Measurements from ENCODE around the gene WDR62.
"Not testable (repeated sequence)": the region's sequence is repeated elsewhere in the genome, so short reads cannot be mapped to it uniquely, and the experiment has no call there.

The WDR62 gene

GRCh38 chr19:36113425-36113824 is 58.7 kb downstream of the WDR62 start:
- no peak for DNase-seq

DNA sequence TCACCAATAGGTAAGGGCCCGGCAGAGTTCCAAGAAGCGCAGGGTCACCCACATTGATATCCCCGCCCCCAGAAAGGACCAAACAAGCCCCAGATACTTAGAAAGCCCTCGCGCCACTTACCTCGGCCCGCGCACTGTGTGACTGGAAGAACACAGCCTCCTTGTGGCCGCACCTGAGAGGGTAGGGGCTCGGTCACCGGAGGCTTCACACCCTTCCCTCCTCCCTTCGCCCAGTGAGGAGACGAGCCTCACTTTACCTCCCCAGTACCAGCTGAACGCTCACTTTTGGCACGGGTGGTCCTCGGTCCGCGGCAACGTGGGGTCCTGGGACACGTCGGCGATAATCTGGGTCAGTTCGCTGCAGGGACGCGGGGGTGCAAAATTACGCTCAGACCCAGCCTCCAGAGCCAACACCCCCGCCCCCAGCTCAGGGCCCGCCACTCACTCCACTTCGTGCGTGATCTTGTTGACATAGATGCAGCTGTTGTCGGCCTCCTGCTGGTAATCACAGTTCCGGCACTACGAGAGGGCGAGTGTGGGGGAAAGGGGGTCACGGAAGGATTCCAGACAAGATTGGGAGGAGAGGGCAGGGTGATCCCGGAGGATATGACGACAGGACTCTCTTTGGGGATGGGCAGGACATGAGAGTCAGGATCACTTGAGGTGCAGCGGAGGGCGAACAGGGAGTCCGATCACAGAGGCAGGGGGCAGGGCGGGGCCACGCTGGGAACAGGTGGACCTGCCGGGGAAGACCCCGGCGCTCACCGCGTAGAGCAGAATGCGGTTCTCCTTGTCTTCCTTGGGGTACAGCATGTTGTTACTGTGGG is 59.4 kb downstream of the WDR62 start:
- no peak for DNase-seq

DNA sequence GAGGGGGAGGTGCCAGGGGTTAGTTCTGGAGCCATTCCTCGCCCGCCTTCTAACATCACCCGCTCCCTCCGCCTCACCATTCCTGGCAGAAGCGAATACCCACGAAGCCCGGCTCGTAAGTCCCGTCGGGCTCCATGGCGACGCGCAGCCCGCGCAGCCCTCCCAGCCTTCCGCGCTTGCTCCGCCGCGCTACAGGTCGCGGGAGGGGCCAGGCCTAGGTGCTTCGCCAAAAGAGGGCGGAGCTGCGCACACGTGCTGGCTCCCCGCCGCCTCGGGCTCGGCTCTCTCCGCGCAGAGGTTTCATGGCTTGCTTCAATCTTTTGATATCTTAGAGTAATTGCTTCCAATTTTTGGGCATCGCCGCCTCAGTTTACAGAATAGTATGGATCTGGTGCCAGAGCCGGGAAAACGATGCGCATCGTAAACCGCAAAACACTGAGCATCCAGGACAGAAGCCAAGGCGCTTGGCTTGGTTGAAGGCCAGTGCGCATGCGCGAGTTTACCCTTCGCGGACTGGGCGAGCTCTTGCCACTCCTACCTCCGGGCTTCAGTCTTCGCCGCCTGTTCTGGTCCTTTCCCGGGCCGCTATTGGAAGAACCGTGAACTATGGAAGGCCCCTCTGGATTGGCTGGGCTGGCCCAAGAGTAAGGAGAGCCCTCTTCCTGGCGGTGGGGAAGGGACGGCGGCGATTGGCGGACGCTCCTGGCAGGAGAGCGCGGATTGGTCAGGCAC is 60.2 kb downstream of the WDR62 start, which contains the start of gene POLR2I:
Gene POLR2I, minus strand, starts transcription at position 155 of the 732 bp plus-strand sequence. Its CDS starts 19 bp downstream, at position 136.
- peak; percentile 97 for DNase-seq

GRCh38 chr19:36115453-36116343 is 61.0 kb downstream of the WDR62 start, which contains the start of gene TBCB:
TSS of gene TBCB (plus strand) at chr19:36115468. CDS start at chr19:36115561, 93 bp downstream.
- no peak for DNase-seq

GRCh38 chr19:36116344-36116637 is 61.6 kb downstream of the WDR62 start:
- no peak for DNase-seq

DNA sequence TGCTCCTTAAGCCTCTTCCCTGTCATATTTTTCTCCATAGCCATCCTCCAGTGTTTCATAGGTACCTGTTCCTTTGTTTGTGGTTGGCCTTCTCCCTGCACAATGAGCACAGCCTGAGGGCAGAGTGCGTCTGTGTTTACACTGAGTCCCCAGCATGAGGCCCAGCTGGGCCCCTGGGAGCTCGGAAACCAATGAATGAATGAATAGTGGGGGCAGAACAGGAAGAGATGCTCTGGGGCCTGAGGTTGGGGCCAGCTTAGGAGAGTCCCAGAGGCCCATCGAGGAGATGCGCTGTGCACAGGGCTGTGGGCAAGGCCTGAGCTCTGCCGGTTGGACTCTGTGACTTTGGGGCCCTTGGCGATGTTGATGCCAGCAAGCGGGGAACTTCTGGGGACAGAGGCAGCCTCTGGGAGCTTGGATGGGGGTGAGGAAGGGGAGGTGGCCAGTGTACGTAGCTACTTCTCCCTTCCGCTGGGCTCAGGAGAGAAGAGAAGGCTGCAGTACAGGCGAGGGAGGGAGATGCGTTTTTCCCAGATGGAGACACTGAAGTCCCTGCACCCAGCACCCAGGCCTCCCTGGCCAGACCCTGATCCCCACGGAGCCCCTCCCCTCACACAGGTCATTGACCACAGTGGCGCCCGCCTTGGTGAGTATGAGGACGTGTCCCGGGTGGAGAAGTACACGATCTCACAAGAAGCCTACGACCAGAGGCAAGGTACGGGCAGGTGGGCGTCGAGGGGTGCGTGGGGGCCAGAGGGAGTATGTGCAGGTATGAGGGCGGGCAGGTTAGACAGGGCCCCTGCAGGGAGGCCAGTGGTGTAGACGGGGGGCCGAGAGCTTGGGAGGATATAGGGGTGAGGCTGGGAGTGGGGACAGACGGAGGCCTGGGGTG is 65.6 kb downstream of the WDR62 start:
- no peak for DNase-seq

- DNase-seq = no peak
Measured at GRCh38 chr19:36120984-36121358, 66.3 kb downstream of the WDR62 start.

- DNase-seq = no peak
Measured at GRCh38 chr19:36121486-36122124, 66.9 kb downstream of the WDR62 start.

GRCh38 chr19:36125557-36125956 is 70.9 kb downstream of the WDR62 start:
- no peak for DNase-seq

DNA sequence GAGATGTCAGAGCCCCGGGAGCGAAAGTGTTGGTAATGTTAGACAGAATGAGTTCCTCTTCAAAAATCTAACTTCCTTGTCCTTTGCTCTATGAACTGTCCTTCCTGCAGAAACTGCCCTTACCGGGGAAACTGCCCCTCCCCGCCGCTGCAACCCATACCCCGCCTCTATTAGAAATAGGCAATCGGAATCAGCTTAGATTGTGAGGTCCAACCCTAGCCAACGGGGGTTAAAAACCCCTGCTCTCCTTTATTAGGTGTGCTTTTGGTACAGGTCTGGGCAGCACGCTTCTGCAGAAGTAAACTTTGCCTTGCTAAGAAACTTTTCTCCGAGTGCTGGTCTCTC is 73.7 kb downstream of the WDR62 start:
- DNase-seq = no peak

- DNase-seq = not testable (repeated sequence)
Measured at GRCh38 chr19:36131221-36131620, 76.5 kb downstream of the WDR62 start.

- not testable (repeated sequence) for DNase-seq
Measured at GRCh38 chr19:36134867-36135266, 80.2 kb downstream of the WDR62 start.

DNA sequence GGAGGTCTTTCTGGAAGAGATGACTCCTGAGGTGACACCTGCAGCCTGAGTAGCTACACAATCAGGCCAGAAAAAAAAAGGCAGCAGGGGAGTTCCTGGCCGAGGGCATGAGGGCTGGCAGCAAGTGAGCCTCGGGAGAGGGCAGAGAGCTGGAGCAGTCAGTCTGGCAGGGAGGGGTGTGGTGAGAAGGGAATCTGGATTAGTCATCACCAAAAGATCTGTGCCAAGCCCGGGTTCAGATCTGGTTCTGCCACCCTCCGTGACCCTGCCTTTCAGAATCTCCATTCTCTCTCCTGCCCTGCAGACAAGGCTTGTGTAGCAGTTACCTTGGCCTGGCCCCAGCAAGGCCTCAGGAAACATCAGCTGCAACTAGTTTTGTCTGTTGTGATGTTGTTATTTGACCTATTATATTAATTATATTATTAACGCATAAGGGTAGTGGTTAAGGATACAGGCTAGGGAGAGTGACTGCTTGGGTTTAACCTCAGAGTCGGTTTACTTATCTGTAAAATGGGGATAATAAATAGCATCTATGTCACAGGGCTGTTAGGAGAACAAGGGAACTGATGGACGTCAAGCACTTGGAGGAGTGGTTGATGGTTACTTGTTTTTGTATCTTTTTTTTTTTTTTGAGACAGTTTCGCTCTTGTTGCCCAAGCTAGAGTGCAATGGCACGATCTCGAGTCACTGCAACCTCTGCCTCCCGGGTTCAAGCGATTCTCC is 82.4 kb downstream of the WDR62 start:
- DNase-seq = peak; percentile 76

- no peak for DNase-seq
Measured at GRCh38 chr19:36139120-36139472, 84.4 kb downstream of the WDR62 start.

DNA sequence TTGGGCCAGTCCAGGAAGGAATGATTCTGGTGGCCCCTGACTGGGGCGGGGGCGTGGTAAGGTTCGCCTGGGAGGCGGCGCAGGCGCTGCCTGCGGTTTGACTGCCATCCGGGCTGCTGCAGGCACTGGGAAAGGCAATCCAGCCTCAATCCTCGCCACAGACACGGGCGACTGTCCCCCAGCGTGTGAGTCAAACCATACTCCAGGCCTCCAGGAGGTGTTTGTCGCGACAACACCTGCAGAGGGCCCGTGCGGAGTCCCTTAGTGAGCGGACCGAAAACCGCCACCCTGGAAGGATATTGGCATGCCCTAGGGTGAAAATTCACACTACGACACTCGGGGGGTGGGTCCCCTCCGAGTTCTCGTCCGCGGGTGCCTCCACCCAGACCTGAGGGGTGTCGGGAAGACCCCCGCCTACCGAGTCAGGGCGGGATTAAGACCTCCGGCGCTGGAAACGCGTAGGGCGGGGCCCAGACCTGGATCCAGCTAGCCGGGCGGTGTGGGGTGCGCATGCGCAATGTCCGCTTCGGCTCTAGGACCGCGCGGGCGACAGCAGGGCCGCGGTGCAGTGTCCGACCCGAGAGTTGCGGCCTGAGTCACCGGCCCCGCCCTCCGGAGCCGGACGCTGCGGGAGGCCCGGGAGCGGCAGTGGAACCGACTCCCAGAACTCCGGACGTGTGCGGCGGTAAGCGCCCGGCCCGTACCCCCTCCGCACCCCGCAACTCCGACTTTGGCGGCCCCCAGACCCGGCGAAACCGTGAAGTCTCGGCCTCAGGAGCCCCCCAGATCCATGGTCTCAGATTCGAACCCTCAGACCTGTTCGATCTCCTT is 85.0 kb downstream of the WDR62 start, which contains the start of gene CAPNS1:
Gene CAPNS1, plus strand, starts transcription at position 594 of the 831 bp plus-strand sequence. CDS start 946 bp downstream, outside the sequence.
- DNase-seq = peak; percentile 76

- DNase-seq = no peak
Measured at GRCh38 chr19:36140304-36141038, 85.8 kb downstream of the WDR62 start.

GRCh38 chr19:36141039-36141927 is 86.6 kb downstream of the WDR62 start:
- peak; percentile 68 for DNase-seq

- no peak for DNase-seq
Measured at GRCh38 chr19:36142046-36142445, 87.3 kb downstream of the WDR62 start.
